Measurements from ENCODE around the gene OSTN.

GRCh38 chr3:191260431-191261303 lies 61.6 kb downstream of the OSTN start:
- TF ChIP-seq CTCF (conservative IDR thresholded peaks at IDR 0.05; ENCODE audit: low read length) (no peak), EZH2phosphoT487 (IDR thresholded peaks at IDR 0.05; ENCODE audit: borderline replicate concordance) (no peak)

Data from Loucy (cell line).